ENCODE data around the gene RASGRF2.

The RASGRF2 gene

GRCh38 chr5:81161012-81161601 lies 200.9 kb downstream of the RASGRF2 start:
- Mint-ChIP-seq H3K4me3 (no peak overlapping the region), H3K4me1 (peaks cover 7% of the 10 kb centered on the region), H3K36me3 (no peaks in the 10 kb centered on the region), H3K27ac (no peak overlapping the region), H3K9me3 (no peaks in the 10 kb centered on the region), H3K27me3 (no peaks in the 10 kb centered on the region)
- peak; percentile 65 for ATAC-seq

- Mint-ChIP-seq H3K36me3 (no peaks in the 10 kb centered on the region), H3K4me1 (peaks cover 7% of the 10 kb centered on the region), H3K9me3 (no peaks in the 10 kb centered on the region), H3K27ac (no peak overlapping the region), H3K4me3 (no peak overlapping the region), H3K27me3 (peaks cover 4% of the 10 kb centered on the region)
- no peak for ATAC-seq
Observed at GRCh38 chr5:81162501-81162900, 202.3 kb downstream of the RASGRF2 start.

- no peaks in the 10 kb centered on the region for H3K36me3 Mint-ChIP-seq
- ATAC-seq, result no peak
- H3K4me1 Mint-ChIP-seq, result peaks cover 7% of the 10 kb centered on the region
- H3K27me3 Mint-ChIP-seq, result peaks cover 15% of the 10 kb centered on the region
- H3K4me3 Mint-ChIP-seq, result no peak overlapping the region
- H3K9me3 Mint-ChIP-seq, result no peaks in the 10 kb centered on the region
- no peak overlapping the region for H3K27ac Mint-ChIP-seq
Observed at GRCh38 chr5:81163651-81164050, 203.5 kb downstream of the RASGRF2 start.

- Mint-ChIP-seq H3K27ac (no peak overlapping the region), H3K27me3 (peaks cover 23% of the 10 kb centered on the region), H3K36me3 (no peaks in the 10 kb centered on the region), H3K4me3 (no peak overlapping the region), H3K9me3 (no peaks in the 10 kb centered on the region), H3K4me1 (peaks cover 7% of the 10 kb centered on the region)
- ATAC-seq, result no peak
Observed at GRCh38 chr5:81164476-81164875, 204.3 kb downstream of the RASGRF2 start.

- no peaks in the 10 kb centered on the region for H3K36me3 Mint-ChIP-seq
- H3K4me3 Mint-ChIP-seq, result no peak overlapping the region
- H3K9me3 Mint-ChIP-seq, result no peaks in the 10 kb centered on the region
- peaks cover 28% of the 10 kb centered on the region for H3K27me3 Mint-ChIP-seq
- H3K4me1 Mint-ChIP-seq, result peaks cover 7% of the 10 kb centered on the region
- H3K27ac Mint-ChIP-seq, result no peak overlapping the region
- no peak for ATAC-seq
Observed at GRCh38 chr5:81164936-81165335, 204.8 kb downstream of the RASGRF2 start.

- no peaks in the 10 kb centered on the region for H3K9me3 Mint-ChIP-seq
- H3K4me1 Mint-ChIP-seq, result peaks cover 7% of the 10 kb centered on the region
- no peak overlapping the region for H3K4me3 Mint-ChIP-seq
- H3K36me3 Mint-ChIP-seq, result no peaks in the 10 kb centered on the region
- H3K27me3 Mint-ChIP-seq, result peaks cover 35% of the 10 kb centered on the region
- no peak overlapping the region for H3K27ac Mint-ChIP-seq
- peak; percentile 66 for ATAC-seq
Observed at GRCh38 chr5:81165493-81166119, 205.4 kb downstream of the RASGRF2 start.

- Mint-ChIP-seq H3K36me3 (no peaks in the 10 kb centered on the region), H3K4me3 (no peak overlapping the region), H3K27me3 (peaks cover 42% of the 10 kb centered on the region), H3K9me3 (no peaks in the 10 kb centered on the region), H3K4me1 (peaks cover 7% of the 10 kb centered on the region), H3K27ac (no peak overlapping the region)
- ATAC-seq, result no peak
Observed at GRCh38 chr5:81166430-81166829, 206.3 kb downstream of the RASGRF2 start.

GRCh38 chr5:81167078-81167477 lies 206.9 kb downstream of the RASGRF2 start:
- Mint-ChIP-seq H3K27ac (no peak overlapping the region), H3K4me3 (no peak overlapping the region), H3K4me1 (peaks cover 7% of the 10 kb centered on the region), H3K36me3 (no peaks in the 10 kb centered on the region), H3K27me3 (peaks cover 47% of the 10 kb centered on the region), H3K9me3 (no peaks in the 10 kb centered on the region)
- no peak for ATAC-seq

GRCh38 chr5:81167544-81167943 lies 207.4 kb downstream of the RASGRF2 start:
- H3K36me3 Mint-ChIP-seq, result no peaks in the 10 kb centered on the region
- peaks cover 47% of the 10 kb centered on the region for H3K27me3 Mint-ChIP-seq
- peak; percentile 6 for ATAC-seq
- no peak overlapping the region for H3K4me3 Mint-ChIP-seq
- no peaks in the 10 kb centered on the region for H3K9me3 Mint-ChIP-seq
- peaks cover 7% of the 10 kb centered on the region for H3K4me1 Mint-ChIP-seq
- no peak overlapping the region for H3K27ac Mint-ChIP-seq

GRCh38 chr5:81169924-81170323 lies 209.8 kb downstream of the RASGRF2 start:
- H3K27ac Mint-ChIP-seq, result no peak overlapping the region
- H3K9me3 Mint-ChIP-seq, result no peaks in the 10 kb centered on the region
- no peaks in the 10 kb centered on the region for H3K36me3 Mint-ChIP-seq
- H3K4me3 Mint-ChIP-seq, result no peak overlapping the region
- H3K4me1 Mint-ChIP-seq, result peaks cover 1% of the 10 kb centered on the region
- H3K27me3 Mint-ChIP-seq, result peaks cover 62% of the 10 kb centered on the region
- no peak for ATAC-seq

GRCh38 chr5:81171769-81172168 lies 211.6 kb downstream of the RASGRF2 start:
- ATAC-seq, result no peak
- Mint-ChIP-seq H3K27me3 (peaks cover 62% of the 10 kb centered on the region), H3K36me3 (no peaks in the 10 kb centered on the region), H3K4me3 (no peak overlapping the region), H3K4me1 (no peaks in the 10 kb centered on the region), H3K9me3 (no peaks in the 10 kb centered on the region), H3K27ac (no peak overlapping the region)

GRCh38 chr5:81172710-81173109 lies 212.5 kb downstream of the RASGRF2 start:
- H3K9me3 Mint-ChIP-seq, result peaks cover 2% of the 10 kb centered on the region
- H3K4me1 Mint-ChIP-seq, result no peaks in the 10 kb centered on the region
- no peak for ATAC-seq
- no peak overlapping the region for H3K27ac Mint-ChIP-seq
- H3K36me3 Mint-ChIP-seq, result no peaks in the 10 kb centered on the region
- H3K27me3 Mint-ChIP-seq, result peaks cover 57% of the 10 kb centered on the region
- no peak overlapping the region for H3K4me3 Mint-ChIP-seq

GRCh38 chr5:81177061-81177460 lies 216.9 kb downstream of the RASGRF2 start:
- no peaks in the 10 kb centered on the region for H3K36me3 Mint-ChIP-seq

GRCh38 chr5:81179959-81180358 lies 219.8 kb downstream of the RASGRF2 start:
- Mint-ChIP-seq H3K36me3 (no peaks in the 10 kb centered on the region), H3K27me3 (no peaks in the 10 kb centered on the region)
- ATAC-seq, result no peak

More at GRCh38 chr5:81177061-81177460, 216.9 kb downstream of the RASGRF2 start:
- peaks cover 3% of the 10 kb centered on the region for H3K9me3 Mint-ChIP-seq
- H3K27ac Mint-ChIP-seq, result no peak overlapping the region
- peaks cover 8% of the 10 kb centered on the region for H3K4me1 Mint-ChIP-seq
- no peak overlapping the region for H3K4me3 Mint-ChIP-seq
- peaks cover 15% of the 10 kb centered on the region for H3K27me3 Mint-ChIP-seq
- ATAC-seq, result no peak

GRCh38 chr5:81180780-81181460 lies 220.8 kb downstream of the RASGRF2 start:
- H3K36me3 Mint-ChIP-seq, result no peaks in the 10 kb centered on the region
- ATAC-seq, result no peak
- H3K4me1 Mint-ChIP-seq, result peaks cover 19% of the 10 kb centered on the region
- peaks cover 3% of the 10 kb centered on the region for H3K9me3 Mint-ChIP-seq
- H3K27me3 Mint-ChIP-seq, result no peaks in the 10 kb centered on the region
- no peak overlapping the region for H3K4me3 Mint-ChIP-seq
- H3K27ac Mint-ChIP-seq, result no peak overlapping the region

More at GRCh38 chr5:81179959-81180358, 219.8 kb downstream of the RASGRF2 start:
- H3K9me3 Mint-ChIP-seq, result peaks cover 3% of the 10 kb centered on the region
- no peak overlapping the region for H3K27ac Mint-ChIP-seq
- peaks cover 19% of the 10 kb centered on the region for H3K4me1 Mint-ChIP-seq
- no peak overlapping the region for H3K4me3 Mint-ChIP-seq
